HG03097 (cell line): ENCODE measurements around the gene GAGE12H.
"Not testable (repeated sequence)": the region's sequence is repeated elsewhere in the genome, so short reads cannot be mapped to it uniquely, and the experiment has no call there.

Experiments used
- ATAC-seq: cut with Tn5 transposase; IDR thresholded peaks from one replicate; pipeline ENCODE4 v1.9.1; 2021; ENCODE audit not compliant: unreplicated experiment, low FRiP score

The GAGE12H gene, protein sequence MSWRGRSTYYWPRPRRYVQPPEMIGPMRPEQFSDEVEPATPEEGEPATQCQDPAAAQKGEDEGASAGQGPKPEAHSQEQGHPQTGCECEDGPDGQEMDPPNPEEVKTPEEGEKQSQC

GRCh38 chrX:49579649-49580048 lies at the start of gene GAGE12H:
TSS of gene GAGE12H (plus strand) at chrX:49579949. CDS start at chrX:49581104, 1,155 bp downstream.
- not testable (repeated sequence) for ATAC-seq

GRCh38 chrX:49531877-49532276 lies 47.9 kb upstream of the GAGE12H start, which contains the start of gene GAGE12C:
TSS of gene GAGE12C (plus strand) at chrX:49532177. CDS start at chrX:49533332, 1,155 bp downstream.
- ATAC-seq = not testable (repeated sequence)

DNA sequence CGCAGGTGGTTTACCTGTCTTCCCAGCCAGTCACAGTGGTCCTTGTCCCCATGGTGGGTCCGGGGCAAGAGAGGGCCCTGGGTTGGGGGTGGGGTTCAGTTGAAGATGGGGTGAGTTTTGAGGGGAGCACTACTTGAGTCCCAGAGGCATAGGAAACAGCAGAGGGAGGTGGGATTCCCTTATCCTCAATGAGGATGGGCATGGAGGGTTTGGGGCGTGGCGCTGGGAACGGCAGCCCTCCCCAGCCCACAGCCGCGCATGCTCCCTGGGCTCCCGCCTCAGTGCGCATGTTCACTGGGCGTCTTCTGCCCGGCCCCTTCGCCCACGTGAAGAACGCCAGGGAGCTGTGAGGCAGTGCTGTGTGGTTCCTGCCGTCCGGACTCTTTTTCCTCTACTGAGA lies 38.3 kb upstream of the GAGE12H start, which contains the start of gene GAGE12D:
Gene GAGE12D, plus strand, starts transcription at position 301 of the 400 bp plus-strand sequence. CDS start 1,155 bp downstream, outside the sequence.
- not testable (repeated sequence) for ATAC-seq

DNA sequence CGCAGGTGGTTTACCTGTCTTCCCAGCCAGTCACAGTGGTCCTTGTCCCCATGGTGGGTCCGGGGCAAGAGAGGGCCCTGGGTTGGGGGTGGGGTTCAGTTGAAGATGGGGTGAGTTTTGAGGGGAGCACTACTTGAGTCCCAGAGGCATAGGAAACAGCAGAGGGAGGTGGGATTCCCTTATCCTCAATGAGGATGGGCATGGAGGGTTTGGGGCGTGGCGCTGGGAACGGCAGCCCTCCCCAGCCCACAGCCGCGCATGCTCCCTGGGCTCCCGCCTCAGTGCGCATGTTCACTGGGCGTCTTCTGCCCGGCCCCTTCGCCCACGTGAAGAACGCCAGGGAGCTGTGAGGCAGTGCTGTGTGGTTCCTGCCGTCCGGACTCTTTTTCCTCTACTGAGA lies 28.8 kb upstream of the GAGE12H start, which contains the start of gene GAGE12E:
Gene GAGE12E, plus strand, starts transcription at position 301 of the 400 bp plus-strand sequence. CDS start 1,155 bp downstream, outside the sequence.
- not testable (repeated sequence) for ATAC-seq

DNA sequence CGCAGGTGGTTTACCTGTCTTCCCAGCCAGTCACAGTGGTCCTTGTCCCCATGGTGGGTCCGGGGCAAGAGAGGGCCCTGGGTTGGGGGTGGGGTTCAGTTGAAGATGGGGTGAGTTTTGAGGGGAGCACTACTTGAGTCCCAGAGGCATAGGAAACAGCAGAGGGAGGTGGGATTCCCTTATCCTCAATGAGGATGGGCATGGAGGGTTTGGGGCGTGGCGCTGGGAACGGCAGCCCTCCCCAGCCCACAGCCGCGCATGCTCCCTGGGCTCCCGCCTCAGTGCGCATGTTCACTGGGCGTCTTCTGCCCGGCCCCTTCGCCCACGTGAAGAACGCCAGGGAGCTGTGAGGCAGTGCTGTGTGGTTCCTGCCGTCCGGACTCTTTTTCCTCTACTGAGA lies 19.2 kb upstream of the GAGE12H start, which contains the start of gene GAGE12F:
Gene GAGE12F, plus strand, starts transcription at position 301 of the 400 bp plus-strand sequence. CDS start 1,155 bp downstream, outside the sequence.
- ATAC-seq = not testable (repeated sequence)

DNA sequence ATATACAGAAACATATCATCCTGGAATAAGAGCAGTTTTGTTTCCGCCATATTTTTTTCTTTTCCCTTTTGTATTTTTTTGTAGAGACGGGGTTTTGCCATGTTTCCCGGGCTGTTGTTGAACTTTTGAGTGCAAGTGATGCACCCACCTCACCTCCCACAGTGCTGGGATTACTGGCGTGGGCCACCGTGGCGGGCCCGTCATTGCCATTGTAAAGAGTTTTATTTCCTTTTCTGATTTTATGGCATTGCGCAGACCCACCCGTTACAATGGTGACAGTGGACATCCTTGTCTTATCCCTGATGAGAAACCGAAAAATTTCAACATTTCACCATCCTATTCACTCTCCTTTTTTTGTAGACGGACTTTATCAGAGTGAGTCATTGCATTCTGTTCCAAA lies 11.0 kb upstream of the GAGE12H start:
- not testable (repeated sequence) for ATAC-seq

GRCh38 chrX:49569152-49569551 lies 10.6 kb upstream of the GAGE12H start:
- not testable (repeated sequence) for ATAC-seq

- ATAC-seq = not testable (repeated sequence)
These were observed 9.6 kb upstream of the GAGE12H start, which contains the start of gene GAGE12G for GRCh38 chrX:49570100-49570499. TSS of gene GAGE12G (plus strand) at chrX:49570400. CDS start at chrX:49571555, 1,155 bp downstream.

- not testable (repeated sequence) for ATAC-seq
These were observed 9.4 kb downstream of the GAGE12H start, which contains the start of gene GAGE2A for GRCh38 chrX:49589196-49589595. TSS of gene GAGE2A (plus strand) at chrX:49589496. CDS start at chrX:49590651, 1,155 bp downstream.

DNA sequence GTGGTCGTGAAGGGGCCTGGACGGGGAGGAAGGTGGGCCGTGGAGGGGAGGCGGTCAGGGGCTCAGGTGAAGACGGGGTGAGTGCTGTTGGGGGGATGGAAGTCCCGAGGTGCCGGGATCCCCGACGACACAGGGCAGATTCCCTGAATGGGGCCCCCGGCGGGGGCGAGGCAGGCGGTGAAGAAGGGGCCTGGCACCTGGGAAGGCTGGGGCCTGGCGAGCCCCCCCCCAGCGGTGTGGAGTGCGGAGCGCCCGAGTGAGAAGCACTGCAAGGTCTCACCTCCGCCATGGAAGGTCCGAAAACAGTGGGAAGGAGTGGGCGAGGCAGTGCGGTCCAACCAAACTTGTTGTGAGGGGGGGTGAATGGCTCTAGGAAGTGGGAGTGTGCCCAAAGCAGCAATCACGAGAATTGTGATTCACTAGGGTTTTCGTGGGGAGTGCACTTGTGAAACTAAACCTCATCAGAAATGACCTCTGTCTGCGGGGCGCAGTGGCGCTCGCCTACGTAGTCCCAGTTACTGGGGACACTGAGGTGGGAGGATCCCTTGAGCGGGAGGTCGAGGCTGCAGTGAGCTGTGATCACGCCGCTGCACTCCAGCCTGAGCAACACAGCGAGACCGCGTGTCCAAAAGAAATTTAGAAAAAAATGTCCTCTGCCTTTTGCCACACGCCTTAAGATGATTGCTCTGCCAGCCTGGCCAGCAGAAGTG lies 10.2 kb downstream of the GAGE12H start:
- ATAC-seq = not testable (repeated sequence)

GRCh38 chrX:49590488-49590887 lies 10.7 kb downstream of the GAGE12H start:
- ATAC-seq = not testable (repeated sequence)

- ATAC-seq = not testable (repeated sequence)
These were observed 19.0 kb downstream of the GAGE12H start, which contains the start of gene GAGE1 for GRCh38 chrX:49598720-49599119. TSS of gene GAGE1 (plus strand) at chrX:49599020. CDS start at chrX:49600175, 1,155 bp downstream.

DNA sequence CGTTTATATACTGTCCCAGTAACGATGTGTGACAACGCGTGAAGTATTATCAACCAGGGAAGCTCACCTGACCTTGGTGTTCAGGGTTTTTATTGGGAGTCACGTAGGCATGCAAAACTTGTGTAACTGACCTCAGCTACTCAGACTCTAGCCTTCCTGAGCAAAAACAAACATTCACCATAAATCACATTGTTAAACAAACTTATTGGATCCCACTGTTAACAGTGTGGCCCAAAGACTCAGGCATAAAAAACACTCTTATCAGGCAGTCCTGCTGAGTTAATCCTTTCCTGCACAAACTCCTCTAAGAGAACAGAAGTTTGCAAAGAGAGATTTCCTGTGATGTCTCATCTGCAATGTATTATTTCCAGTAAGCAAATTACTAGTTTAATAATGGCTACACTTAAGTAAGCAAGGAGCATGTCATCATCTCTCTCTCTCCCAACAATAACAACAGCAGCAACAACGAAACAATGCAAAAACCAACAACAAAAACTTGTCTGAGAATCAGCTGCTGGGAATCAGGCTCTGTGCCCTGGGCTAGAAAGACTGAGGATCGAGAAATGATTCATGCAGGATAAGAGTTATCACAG lies 31.1 kb downstream of the GAGE12H start:
- no peak for ATAC-seq

DNA sequence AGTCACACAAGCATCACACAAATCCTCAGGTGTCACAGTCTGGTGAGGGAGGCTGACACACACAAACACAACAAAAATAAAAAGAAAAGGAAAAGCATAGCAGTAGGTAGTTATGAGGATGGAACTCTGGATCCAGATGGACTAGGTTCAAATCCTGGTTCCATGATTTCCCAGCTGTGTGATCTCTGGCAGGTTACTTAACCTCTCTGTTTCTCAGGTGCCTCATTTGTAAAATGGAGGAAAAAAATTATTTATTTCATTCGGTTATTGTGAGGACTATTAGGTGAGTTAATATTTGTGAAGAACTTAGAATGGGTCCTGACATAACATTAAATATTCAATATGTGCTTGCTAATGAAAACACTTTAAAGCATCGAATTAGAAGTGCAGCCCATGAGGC lies 38.8 kb downstream of the GAGE12H start:
- no peak for ATAC-seq

DNA sequence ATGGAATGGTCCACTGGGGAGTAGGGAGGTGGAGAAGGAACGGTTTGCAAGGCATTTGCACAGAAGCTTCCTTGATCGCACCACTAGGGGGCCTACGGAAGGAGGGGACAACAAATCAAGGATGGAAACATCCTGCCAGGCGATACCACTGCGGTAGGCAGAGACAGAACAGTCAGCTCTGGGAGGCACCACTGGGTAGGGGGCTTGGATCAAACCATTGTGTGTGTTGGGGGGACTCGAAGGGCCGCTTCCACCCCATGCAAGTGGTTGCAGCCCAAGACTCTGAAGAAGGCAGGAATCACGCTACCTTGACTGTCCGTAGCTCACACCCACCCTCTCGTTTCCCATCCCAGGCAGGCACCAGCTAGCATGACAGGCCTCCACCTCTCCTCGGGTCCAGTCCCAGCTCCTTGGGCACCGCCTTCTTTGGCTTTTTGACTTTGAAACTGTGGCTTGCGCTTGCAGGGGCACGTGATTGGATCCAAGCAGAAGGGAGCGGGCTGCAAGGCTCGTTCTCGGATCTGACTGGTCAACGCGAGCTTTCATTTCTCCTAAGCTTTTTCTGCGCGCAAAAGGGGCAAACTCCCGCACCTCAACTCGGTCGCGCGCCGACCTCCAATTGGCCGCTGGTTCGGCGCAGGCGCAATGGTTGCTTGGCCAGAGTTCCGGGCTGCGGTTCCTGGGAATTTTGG lies 47.5 kb downstream of the GAGE12H start:
- ATAC-seq = no peak
